ENCODE measurements around the gene C10orf71. TPM values are rescaled to one million over a fixed set of nuclear protein-coding genes. Genes with fewer than 3 reads are reported as not detected.

C10orf71 gene
- total and polyA plus RNA-seq, 9 donors = 0.01 to 0.03 (median 0.03) TPM; not detected in 6

- no peak overlapping the region for H3K4me3 ChIP-seq
- no peak for DNase-seq
- H3K27me3 ChIP-seq = no peaks in the 10 kb centered on the region
- H3K27ac ChIP-seq = no peak overlapping the region
- H3K9me3 ChIP-seq = no peaks in the 10 kb centered on the region
- no peaks in the 10 kb centered on the region for H3K4me1 ChIP-seq (ENCODE audit: insufficient read depth)
- WGBS, 3 donors = 75 to 89% (median 78%) methylated on average over 3 of the region's 3 CpGs
- intact Hi-C loops (cut with DNase I) = no loop called here
- TF ChIP-seq POLR2A (IDR thresholded peaks at IDR 0.05) (no peak), EP300 (IDR thresholded peaks at IDR 0.05) (no peak)
- TF ChIP-seq, protein P1, sequence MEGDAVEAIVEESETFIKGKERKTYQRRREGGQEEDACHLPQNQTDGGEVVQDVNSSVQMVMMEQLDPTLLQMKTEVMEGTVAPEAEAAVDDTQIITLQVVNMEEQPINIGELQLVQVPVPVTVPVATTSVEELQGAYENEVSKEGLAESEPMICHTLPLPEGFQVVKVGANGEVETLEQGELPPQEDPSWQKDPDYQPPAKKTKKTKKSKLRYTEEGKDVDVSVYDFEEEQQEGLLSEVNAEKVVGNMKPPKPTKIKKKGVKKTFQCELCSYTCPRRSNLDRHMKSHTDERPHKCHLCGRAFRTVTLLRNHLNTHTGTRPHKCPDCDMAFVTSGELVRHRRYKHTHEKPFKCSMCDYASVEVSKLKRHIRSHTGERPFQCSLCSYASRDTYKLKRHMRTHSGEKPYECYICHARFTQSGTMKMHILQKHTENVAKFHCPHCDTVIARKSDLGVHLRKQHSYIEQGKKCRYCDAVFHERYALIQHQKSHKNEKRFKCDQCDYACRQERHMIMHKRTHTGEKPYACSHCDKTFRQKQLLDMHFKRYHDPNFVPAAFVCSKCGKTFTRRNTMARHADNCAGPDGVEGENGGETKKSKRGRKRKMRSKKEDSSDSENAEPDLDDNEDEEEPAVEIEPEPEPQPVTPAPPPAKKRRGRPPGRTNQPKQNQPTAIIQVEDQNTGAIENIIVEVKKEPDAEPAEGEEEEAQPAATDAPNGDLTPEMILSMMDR (IDR thresholded peaks at IDR 0.05) = no peak
- H3K36me3 ChIP-seq = no peaks in the 10 kb centered on the region
Observed at GRCh38 chr10:49365275-49365674, 66.3 kb downstream of the C10orf71 start.

DNA sequence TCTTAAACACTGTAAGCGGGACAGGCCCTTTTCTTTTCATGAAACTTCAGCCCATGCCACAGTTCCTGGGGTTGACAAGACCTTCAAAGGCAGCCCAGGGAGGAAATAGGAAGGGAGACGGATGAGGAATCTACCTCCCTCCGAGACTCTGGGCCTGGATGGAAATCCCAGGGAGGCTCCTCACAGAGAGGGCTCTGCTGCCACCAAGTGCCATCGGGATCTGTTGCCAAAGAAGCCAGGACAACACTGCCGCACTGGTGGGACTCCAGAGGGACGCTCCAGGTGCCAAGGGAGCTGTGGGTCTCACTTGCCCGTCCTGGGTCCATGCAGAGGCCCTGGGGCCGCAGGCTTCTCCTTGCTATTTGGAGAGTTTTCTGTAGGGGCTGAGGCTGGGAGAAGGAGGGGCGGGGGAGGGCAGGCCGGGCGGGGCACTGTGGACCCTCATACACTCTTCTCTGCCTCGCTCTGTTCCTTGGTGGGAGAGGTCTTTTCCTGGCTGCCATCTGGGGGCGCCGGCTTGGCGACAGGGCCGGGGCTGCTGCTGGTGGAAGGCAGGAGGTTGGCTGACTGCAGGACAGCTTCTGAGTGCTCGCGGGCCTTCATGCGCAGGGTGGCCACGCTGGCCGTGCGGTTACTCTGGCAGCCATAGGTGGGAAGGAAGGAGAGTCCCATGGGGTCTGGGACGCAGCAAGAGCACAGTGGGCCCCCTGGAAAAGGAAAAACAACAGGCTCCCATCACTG is 66.9 kb downstream of the C10orf71 start:
- intact Hi-C loops (cut with DNase I) = no loop called here
- H3K9me3 ChIP-seq = no peaks in the 10 kb centered on the region
- no peaks in the 10 kb centered on the region for H3K4me1 ChIP-seq (ENCODE audit: insufficient read depth)
- 69 to 78% (median 76%) methylated on average over 23 of the region's 23 CpGs for WGBS, 3 donors
- no peak for DNase-seq
- TF ChIP-seq POLR2A (IDR thresholded peaks at IDR 0.05) = no peak
- TF ChIP-seq EP300 (IDR thresholded peaks at IDR 0.05) = no peak
- TF ChIP-seq, protein P1 (IDR thresholded peaks at IDR 0.05) = no peak
- H3K27me3 ChIP-seq = no peaks in the 10 kb centered on the region
- no peak overlapping the region for H3K4me3 ChIP-seq
- H3K27ac ChIP-seq = no peak overlapping the region
- H3K36me3 ChIP-seq = no peaks in the 10 kb centered on the region

DNA sequence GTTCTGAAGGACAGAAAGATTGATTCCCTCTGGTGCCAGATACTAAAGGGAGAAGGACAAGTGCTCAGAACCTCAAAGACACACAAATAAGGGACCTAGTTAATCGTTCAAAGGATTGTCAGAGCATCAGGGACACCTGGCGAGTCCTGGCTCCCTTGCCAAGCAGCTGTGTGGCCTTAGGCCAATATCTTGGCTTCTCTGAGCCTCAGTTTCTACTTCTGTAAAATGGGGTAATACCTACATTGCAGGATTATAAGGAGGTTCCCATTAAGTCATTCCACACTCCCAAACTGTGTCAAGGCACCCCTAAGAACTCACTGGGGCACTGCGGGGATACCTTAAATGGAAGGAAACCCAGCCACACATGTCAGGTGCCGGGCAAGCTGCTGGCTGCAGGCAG is 67.5 kb downstream of the C10orf71 start:
- 71 to 80% (median 71%) methylated on average over 4 of the region's 4 CpGs for WGBS, 3 donors
- no peaks in the 10 kb centered on the region for H3K27me3 ChIP-seq

GRCh38 chr10:49367600-49367999 is 68.6 kb downstream of the C10orf71 start:
- H3K9me3 ChIP-seq = no peaks in the 10 kb centered on the region
- H3K4me1 ChIP-seq (ENCODE audit: insufficient read depth) = no peaks in the 10 kb centered on the region
- TF ChIP-seq, protein P1 (IDR thresholded peaks at IDR 0.05) = no peak
- no peak for TF ChIP-seq EP300 (IDR thresholded peaks at IDR 0.05)
- TF ChIP-seq POLR2A (IDR thresholded peaks at IDR 0.05) = no peak
- 25 to 28% (median 28%) methylated on average over 4 to 5 of the region's 5 CpGs for WGBS, 3 donors
- intact Hi-C loops (cut with DNase I) = no loop called here
- no peak overlapping the region for H3K27ac ChIP-seq
- DNase-seq = no peak
- H3K36me3 ChIP-seq = no peaks in the 10 kb centered on the region
- H3K4me3 ChIP-seq = no peak overlapping the region
- no peaks in the 10 kb centered on the region for H3K27me3 ChIP-seq

More for the DNA sequence above, 67.5 kb downstream of the C10orf71 start:
- DNase-seq = no peak
- no peaks in the 10 kb centered on the region for H3K4me1 ChIP-seq (ENCODE audit: insufficient read depth)
- no peaks in the 10 kb centered on the region for H3K36me3 ChIP-seq
- TF ChIP-seq, protein P1 (IDR thresholded peaks at IDR 0.05) = no peak
- TF ChIP-seq EP300 (IDR thresholded peaks at IDR 0.05) = no peak
- no peak for TF ChIP-seq POLR2A (IDR thresholded peaks at IDR 0.05)
- intact Hi-C loops (cut with DNase I) = no loop called here
- no peak overlapping the region for H3K27ac ChIP-seq
- no peaks in the 10 kb centered on the region for H3K9me3 ChIP-seq
- H3K4me3 ChIP-seq = no peak overlapping the region
